Measurements from ENCODE around the gene CD93. TPM values are rescaled to one million over a fixed set of nuclear protein-coding genes. Genes with fewer than 3 reads are reported as not detected.

CD93 gene
- total RNA-seq, 6 experiments from 2014 or later = 3.9 to 21.5 (median 9.2) TPM

DNA sequence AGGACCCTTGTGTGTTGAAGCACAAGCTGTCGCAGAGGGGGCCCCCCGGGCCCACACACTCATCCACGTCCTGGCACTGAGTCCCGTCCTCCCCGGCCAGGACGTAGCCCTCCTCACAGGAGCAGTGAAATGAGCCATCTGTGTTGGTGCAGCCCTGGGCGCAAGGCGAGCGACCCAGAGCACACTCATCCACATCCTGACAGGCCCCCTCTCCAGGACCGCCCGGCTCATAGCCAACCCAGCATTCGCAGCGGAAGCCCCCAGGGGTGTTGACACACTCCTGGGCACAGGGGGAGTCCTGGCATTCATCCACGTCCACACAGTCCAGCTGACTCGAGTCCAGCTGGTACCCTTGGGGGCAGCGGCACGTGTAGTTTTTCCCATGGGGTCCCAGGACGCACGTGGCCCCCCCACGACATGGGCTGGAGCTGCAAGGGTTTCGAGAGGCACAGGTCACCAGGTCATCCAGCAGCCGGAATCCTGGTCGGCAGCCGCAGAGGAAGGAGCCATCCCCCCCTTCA lies 1.2 kb downstream of the CD93 start:
- Histone ChIP-seq H3K27me3 (no peaks in the 10 kb centered on the region), H3K36me3 (no peaks in the 10 kb centered on the region), H3K27ac (peak overlapping the region; percentile 65 to 95 (median 74)), H3K9me3 (no peaks in the 10 kb centered on the region), H3K4me3 (peak overlapping the region; percentile 30 to 39 (median 32)), H3K4me1 (no peaks in the 10 kb centered on the region)
- ATAC-seq (peak in 3 of 4 donors; percentile 10 to 27 (median 25)), DNase-seq (no peak)
- 60% methylated on average over 1 of the region's 24 CpGs for WGBS (ENCODE audit: insufficient coverage, low coverage, low lambda C conversion rate, missing lambda C conversion rate)
- TF ChIP-seq POLR2A (IDR thresholded peaks at IDR 0.05) = no peak
- TF ChIP-seq, protein P1, sequence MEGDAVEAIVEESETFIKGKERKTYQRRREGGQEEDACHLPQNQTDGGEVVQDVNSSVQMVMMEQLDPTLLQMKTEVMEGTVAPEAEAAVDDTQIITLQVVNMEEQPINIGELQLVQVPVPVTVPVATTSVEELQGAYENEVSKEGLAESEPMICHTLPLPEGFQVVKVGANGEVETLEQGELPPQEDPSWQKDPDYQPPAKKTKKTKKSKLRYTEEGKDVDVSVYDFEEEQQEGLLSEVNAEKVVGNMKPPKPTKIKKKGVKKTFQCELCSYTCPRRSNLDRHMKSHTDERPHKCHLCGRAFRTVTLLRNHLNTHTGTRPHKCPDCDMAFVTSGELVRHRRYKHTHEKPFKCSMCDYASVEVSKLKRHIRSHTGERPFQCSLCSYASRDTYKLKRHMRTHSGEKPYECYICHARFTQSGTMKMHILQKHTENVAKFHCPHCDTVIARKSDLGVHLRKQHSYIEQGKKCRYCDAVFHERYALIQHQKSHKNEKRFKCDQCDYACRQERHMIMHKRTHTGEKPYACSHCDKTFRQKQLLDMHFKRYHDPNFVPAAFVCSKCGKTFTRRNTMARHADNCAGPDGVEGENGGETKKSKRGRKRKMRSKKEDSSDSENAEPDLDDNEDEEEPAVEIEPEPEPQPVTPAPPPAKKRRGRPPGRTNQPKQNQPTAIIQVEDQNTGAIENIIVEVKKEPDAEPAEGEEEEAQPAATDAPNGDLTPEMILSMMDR (IDR thresholded peaks at IDR 0.05) = no peak
- intact Hi-C loops (cut with DNase I) = no loop called here

DNA sequence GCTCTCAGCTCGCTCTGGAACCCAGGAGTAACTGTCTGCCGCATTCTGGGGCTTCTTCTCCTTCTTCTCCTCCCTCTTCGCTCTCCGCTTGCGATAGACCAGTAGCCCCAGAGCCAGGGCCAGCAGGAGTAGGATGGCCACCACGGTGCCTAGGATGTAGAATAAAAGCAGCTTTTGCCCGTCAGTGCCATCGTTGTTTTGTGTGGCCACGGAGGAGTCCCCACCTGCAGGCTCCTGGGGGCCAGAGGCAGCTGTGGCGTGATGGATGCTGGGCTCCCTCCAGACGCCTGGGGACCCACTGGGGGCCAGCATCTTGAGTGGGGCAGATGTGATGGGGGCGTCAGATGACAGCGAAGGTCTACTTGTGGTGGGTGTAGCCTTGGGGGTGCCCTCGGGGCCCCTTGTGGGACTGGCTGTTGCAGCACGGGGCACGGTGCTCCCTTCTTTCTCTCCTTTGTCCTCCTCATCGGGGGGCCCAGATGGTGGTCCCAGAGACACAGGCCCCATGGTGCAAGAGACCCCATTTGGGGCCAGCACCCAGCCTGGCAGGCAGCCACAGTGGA lies 1.8 kb downstream of the CD93 start:
- no peaks in the 10 kb centered on the region for H3K9me3 ChIP-seq
- peak overlapping the region; percentile 30 to 39 (median 32) for H3K4me3 ChIP-seq
- H3K36me3 ChIP-seq = no peaks in the 10 kb centered on the region
- no peaks in the 10 kb centered on the region for H3K27me3 ChIP-seq
- peak overlapping the region; percentile 65 to 95 (median 74) for H3K27ac ChIP-seq
- ATAC-seq = no peak
- WGBS (ENCODE audit: insufficient coverage, low coverage, low lambda C conversion rate, missing lambda C conversion rate) = 71% methylated on average over 4 of the region's 17 CpGs
- H3K4me1 ChIP-seq = no peaks in the 10 kb centered on the region
- TF ChIP-seq, protein P1 (IDR thresholded peaks at IDR 0.05) = no peak
- TF ChIP-seq POLR2A (IDR thresholded peaks at IDR 0.05) = no peak
- DNase-seq = no peak
- intact Hi-C loops (cut with DNase I) = no loop called here

DNA sequence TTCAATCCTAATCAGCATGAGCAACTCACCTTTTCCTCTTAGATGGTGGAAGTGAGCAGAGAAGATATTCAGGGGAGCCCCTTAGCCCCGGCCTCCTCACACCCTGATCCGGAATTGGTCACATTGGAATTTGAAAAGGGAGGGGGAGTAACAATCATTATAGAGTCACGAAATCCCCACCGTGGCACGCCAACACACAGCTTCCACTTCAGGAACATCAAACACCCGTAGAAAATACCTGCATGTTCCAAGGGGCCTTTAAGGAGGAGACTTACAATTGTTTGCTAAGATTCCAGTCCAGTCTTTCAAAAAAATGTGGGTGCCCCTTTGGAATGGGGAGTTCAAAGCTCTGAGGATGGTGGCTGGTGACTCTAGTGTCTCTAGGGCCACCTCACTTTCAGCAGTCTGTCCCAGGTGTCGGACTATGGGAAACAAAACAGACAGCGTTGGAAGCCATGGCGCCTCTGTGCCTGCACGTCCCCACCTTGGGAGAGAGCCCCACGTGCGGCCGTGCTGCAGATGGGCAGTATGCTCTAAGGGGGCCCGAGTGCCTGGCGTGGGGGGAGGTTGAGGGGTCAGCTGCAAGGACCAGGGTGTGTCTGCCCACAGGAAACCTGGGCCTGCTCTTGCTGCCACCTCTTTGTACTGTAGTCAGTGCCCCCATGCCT lies 2.4 kb downstream of the CD93 start:
- DNase-seq = no peak
- Histone ChIP-seq H3K9me3 (no peaks in the 10 kb centered on the region), H3K4me3 (peak overlapping the region; percentile 30 to 39 (median 32)), H3K27me3 (no peaks in the 10 kb centered on the region), H3K4me1 (no peaks in the 10 kb centered on the region), H3K27ac (peak overlapping the region; percentile 29 to 95 (median 65)), H3K36me3 (no peaks in the 10 kb centered on the region)
- TF ChIP-seq, protein P1 (IDR thresholded peaks at IDR 0.05) = no peak
- no peak for TF ChIP-seq POLR2A (IDR thresholded peaks at IDR 0.05)
- intact Hi-C loops (cut with DNase I) = no loop called here
- no peak for ATAC-seq
- WGBS (ENCODE audit: insufficient coverage, low coverage, low lambda C conversion rate, missing lambda C conversion rate) = 47% methylated on average over 7 of the region's 15 CpGs

DNA sequence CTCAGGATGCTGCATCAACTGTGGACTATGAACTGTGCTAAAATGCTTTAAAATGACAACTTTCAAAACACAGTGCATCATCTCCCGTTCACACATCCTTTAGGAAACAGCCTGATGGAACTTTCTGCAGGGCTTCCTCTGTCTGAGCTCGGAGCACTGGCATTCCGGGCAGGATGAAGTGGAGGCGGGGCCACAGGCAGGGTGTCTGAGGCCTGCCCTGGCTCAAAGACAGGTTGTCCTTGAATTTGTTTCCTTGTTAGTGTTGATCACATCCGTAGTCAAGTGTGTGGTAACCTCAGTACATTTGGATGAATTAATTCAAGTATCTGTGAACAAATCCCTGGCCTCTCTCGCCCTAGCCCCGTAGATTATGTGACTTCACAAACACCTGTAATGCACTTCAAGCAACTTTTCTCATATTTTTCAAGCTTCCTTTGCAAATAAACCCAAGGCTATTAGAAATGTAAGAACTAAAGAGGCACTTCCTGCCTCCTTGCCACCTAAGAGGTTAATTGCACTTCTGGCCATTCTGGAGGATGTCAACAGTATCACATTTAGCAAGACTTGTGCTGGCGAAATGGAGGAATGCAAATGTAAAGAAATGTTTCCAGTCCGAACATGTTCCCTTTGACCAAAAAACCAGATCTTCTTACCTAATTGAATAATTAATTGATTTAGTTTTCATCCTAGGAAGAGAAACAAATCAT lies 3.1 kb downstream of the CD93 start:
- Histone ChIP-seq H3K36me3 (no peaks in the 10 kb centered on the region), H3K9me3 (no peaks in the 10 kb centered on the region), H3K4me1 (no peaks in the 10 kb centered on the region), H3K4me3 (peak overlapping the region; percentile 0 to 39 (median 30)), H3K27me3 (no peaks in the 10 kb centered on the region), H3K27ac (peak overlapping the region; percentile 29 to 95 (median 65))
- intact Hi-C loops (cut with DNase I) = no loop called here
- ATAC-seq (peak; percentile 34 to 59 (median 48)), DNase-seq (peak in 1 of 3 donors; percentile 64)
- 25% methylated on average over 7 of the region's 9 CpGs for WGBS (ENCODE audit: insufficient coverage, low coverage, low lambda C conversion rate, missing lambda C conversion rate)
- TF ChIP-seq, protein P1 (IDR thresholded peaks at IDR 0.05) = no peak
- TF ChIP-seq POLR2A (IDR thresholded peaks at IDR 0.05) = no peak
